Activated naive CD4-positive, alpha-beta T cell treated with anti-CD3 and anti-CD28 coated beads, Interleukin-2, amount 50 U/mL, for 72 hours (primary cell): Measurements from ENCODE around the gene ARX. TPM values are rescaled to one million over a fixed set of nuclear protein-coding genes. Genes with fewer than 3 reads are reported as not detected.
A peak's percentile ranks its signal among the peaks of the same experiment; 100 is the strongest.

Source experiments
- ATAC-seq, 2 donors: fragments of 150-1000 bp; cut with Tn5 transposase; 2 replicates each; pipeline ENCODE4 v1.10.0; 2021; ENCODE audit warnings: mild to moderate bottlenecking in 2 of 2, moderate library complexity in 2 of 2
- DNase-seq, 2 donors: peaks; one replicate each; pipeline ENCODE4 v3.0.0; 2021 to 2022; ENCODE audit warnings: low spot score in 2 of 2
- H3K27ac Mint-ChIP-seq, 2 donors: one replicate each; pipeline ENCODE4 v1.8.0; 2022; ENCODE audit warnings: mild to moderate bottlenecking in 2 of 2, mixed read lengths in 2 of 2
- H3K36me3 Mint-ChIP-seq, 2 donors: one replicate each; pipeline ENCODE4 v1.8.0; 2022; ENCODE audit warnings: mixed read lengths in 2 of 2
- H3K9me3 Mint-ChIP-seq, 2 donors: one replicate each; pipeline ENCODE4 v1.8.0; 2022; ENCODE audit warnings: mixed read lengths in 2 of 2
- total RNA-seq, 2 donors: library from RNA; stranded (reverse); gene quantifications; one replicate each; pipeline ENCODE4 v1.2.3, GENCODE V29; 2022

The ARX gene
- total RNA-seq, 2 donors from 2014 or later: not detected

DNA sequence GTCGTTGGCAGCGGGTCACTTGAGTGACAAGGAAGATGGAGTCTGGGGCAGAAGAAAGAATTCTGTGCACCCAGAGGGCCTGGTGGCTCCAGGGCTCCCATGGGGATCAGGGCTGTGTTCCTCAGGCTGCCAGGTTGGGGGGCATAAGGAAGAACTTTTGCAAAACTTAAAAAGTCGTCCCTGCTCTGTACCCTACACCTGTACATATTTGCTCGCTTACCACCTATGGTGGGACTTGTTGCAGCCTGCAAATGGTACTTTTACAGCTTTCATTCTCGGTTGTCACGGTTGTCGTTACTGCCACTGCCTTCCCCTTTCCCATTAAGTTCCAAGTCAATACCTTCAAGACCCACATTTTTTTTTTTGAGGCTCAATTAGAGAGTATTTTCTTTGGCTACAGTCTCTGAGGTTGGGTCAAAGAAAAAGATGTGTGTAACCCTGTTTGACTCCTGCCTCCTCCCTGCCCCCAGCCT is 9.1 kb downstream of the ARX start:
- Mint-ChIP-seq H3K36me3 (no peaks in the 10 kb centered on the region), H3K27ac (peak overlapping the region in 1 of 2 donors; percentile 74), H3K9me3 (no peaks in the 10 kb centered on the region)
- DNase-seq (no peak), ATAC-seq (no peak)

DNA sequence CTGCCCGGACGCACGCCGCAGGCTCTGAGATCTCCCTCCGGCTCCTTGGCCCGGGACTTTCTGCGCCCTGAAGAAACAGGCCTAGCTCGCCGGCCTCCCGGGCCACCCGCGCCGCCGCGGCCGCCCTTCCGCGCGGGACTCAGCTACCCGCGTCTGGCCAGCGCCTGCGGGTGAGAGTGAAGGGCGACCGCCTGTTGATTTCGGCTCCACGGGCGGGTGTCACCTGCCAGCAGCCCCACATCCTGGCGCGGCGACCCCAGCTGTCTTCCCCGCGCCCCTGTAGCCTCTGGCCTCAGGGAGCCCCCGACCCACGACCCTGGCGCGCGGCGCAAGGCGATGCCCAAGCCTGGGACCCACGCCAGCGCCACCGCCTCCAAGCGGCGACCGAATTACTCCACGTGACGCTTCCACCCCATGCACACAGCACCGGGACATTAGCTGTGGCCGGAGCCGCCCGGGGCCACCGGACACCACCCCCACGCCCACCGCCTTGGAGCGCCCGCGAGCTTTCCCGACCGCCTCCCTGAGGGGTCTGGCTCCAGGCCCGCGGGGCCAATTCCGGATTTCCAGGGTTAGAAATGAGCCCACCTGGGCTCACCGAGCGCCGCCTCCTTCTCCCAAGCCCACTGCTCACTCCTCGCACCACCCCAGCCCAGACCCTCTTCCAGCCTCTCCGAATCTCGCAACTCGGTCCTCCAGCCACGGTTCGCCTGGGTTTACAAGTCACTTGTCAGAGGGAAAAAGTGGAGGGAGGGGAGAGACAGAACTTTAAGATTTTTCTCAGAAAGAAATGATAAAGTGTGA is 10.2 kb downstream of the ARX start:
- DNase-seq (no peak), ATAC-seq (no peak)
- Mint-ChIP-seq H3K9me3 (no peaks in the 10 kb centered on the region), H3K27ac (peak overlapping the region in 1 of 2 donors; percentile 74), H3K36me3 (no peaks in the 10 kb centered on the region)

DNA sequence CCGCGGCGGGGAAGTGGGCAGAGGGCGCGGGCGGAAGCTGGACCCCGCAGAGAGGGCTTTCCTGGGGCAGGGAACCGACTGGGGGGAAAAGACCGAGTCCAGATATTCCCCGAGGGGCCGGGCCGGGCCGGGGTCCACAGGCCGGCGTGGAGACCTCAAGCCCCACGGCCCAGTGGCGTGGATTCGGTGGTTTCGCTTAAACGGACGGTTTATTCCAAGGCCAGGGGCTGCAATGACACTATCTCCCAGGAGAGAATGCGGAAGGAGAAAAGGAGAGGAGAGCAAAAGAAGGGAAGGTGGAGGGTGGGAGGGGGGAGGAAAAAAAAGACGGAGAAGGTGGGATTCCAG is 10.8 kb downstream of the ARX start:
- no peaks in the 10 kb centered on the region for H3K9me3 Mint-ChIP-seq
- DNase-seq (no peak), ATAC-seq (no peak)
- H3K36me3 Mint-ChIP-seq: no peaks in the 10 kb centered on the region
- no peak overlapping the region for H3K27ac Mint-ChIP-seq

DNA sequence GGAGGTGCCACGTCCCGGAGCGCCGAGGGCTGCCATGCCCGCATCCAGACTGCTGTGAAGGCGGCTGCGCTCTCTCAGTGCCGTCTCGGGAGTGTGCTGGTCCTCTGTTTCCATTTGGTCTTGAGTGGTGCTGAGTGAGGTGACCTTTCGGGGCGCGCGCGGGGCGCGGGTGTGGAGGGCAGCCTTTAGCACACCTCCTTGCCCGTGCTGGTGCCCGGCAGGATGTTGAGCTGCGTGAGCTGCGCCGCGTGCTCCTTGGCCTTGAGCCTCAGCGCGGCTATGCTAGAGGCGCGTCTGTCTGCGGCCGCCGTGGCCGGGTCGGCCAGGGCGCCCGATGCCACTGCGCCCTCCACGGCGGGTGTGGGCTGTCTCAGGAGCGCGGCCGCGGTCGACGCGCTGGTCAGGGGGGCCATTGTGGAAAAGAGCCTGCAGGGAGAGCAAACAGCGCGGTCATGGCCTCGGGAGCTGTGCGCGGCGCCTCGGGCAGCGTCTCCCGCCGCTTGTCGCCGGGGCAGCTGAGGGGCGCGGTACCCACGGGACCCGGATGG is 11.2 kb downstream of the ARX start:
- Mint-ChIP-seq H3K36me3 (no peaks in the 10 kb centered on the region), H3K9me3 (no peaks in the 10 kb centered on the region)

DNA sequence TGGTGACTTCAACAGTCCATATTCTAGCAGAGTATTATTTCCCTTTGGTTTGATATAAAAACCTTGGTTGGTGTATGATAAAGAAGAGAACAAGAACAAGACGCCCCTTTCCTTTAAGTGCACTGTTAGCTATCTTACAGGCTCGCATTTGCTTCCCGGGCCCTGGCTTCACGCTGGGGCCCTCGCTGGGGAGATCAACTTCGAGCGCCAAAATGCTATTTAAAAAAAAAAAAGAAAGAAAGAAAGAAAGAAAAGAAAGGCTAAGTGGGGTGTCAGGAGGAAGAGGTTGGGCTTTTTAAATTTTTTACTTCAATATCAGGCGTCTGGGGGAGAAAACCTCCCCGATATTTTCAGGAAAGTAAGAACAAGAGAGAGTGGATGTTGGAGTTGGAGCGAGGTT is 11.7 kb downstream of the ARX start:
- H3K9me3 Mint-ChIP-seq: no peaks in the 10 kb centered on the region

More for the DNA sequence above, 11.2 kb downstream of the ARX start:
- no peak overlapping the region for H3K27ac Mint-ChIP-seq
- DNase-seq (no peak), ATAC-seq (peak in 1 of 2 donors; percentile 49)

GRCh38 chrX:25003066-25003849 is 12.5 kb downstream of the ARX start:
- Mint-ChIP-seq H3K36me3 (no peaks in the 10 kb centered on the region), H3K27ac (no peak overlapping the region), H3K9me3 (no peaks in the 10 kb centered on the region)
- ATAC-seq (no peak), DNase-seq (no peak)

More for the DNA sequence above, 11.7 kb downstream of the ARX start:
- ATAC-seq (no peak), DNase-seq (no peak)
- H3K27ac Mint-ChIP-seq: peak overlapping the region in 1 of 2 donors; percentile 72
- no peaks in the 10 kb centered on the region for H3K36me3 Mint-ChIP-seq

DNA sequence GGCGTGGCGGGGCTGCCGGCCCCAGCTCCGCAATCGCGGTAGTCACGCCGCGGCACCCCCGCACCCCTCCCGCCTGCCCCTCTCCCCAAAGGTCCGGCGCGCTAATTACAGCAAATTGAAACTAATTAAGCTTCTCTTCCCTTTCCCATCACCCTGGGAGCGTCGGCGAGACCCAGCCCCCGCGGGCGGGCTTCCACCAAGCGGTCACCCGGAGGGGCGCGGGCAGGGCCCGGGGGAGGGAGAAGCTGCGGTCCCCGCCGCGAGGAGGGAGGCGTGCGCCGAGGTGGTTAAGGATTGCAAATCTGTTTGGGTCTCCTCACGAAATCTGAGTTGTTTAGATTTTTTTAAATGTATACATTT is 13.1 kb downstream of the ARX start:
- DNase-seq (no peak), ATAC-seq (no peak)
- no peaks in the 10 kb centered on the region for H3K36me3 Mint-ChIP-seq
- no peaks in the 10 kb centered on the region for H3K9me3 Mint-ChIP-seq
- H3K27ac Mint-ChIP-seq: no peak overlapping the region

- Mint-ChIP-seq H3K27ac (no peak overlapping the region), H3K9me3 (no peaks in the 10 kb centered on the region), H3K36me3 (no peaks in the 10 kb centered on the region)
- DNase-seq: no peak
- no peak for ATAC-seq
Observed at GRCh38 chrX:25001808-25002660, 13.7 kb downstream of the ARX start.

GRCh38 chrX:24999511-24999910 is 16.3 kb downstream of the ARX start:
- ATAC-seq: no peak

DNA sequence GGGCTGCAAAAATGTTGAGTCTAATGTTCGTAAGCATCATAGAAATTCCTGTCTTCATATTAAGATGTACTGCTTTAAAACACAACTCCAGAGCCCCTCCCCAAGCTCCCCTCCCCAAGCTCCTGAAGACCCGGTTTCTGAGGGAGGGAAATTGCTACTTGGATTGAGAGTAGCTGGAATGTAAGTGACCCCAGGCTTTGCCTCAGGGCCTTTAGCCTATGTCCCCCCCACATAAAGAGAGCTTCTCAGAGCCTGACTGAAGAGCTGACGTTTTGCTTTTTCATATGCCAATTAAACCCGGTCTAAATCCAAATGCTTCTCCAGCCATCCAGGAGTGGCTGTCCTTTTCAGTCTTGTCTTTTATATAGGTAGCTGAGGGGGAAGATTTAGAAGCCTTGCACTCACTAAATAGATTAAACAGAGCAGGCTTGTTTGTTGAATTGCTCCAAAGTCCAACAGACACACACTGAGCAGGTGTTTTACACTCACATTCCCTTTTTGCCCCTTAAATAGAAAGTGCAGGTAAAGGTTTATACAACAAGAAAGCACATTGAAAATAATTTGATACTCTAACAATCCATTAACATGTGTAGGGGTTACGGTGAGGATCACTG is 19.6 kb downstream of the ARX start:
- Mint-ChIP-seq H3K9me3 (no peaks in the 10 kb centered on the region), H3K36me3 (no peaks in the 10 kb centered on the region), H3K27ac (no peak overlapping the region)
- ATAC-seq (no peak), DNase-seq (no peak)

More at GRCh38 chrX:24999511-24999910, 16.3 kb downstream of the ARX start:
- no peaks in the 10 kb centered on the region for H3K36me3 Mint-ChIP-seq
- DNase-seq: no peak
- no peak overlapping the region for H3K27ac Mint-ChIP-seq
- H3K9me3 Mint-ChIP-seq: no peaks in the 10 kb centered on the region

- Mint-ChIP-seq H3K27ac (no peak overlapping the region), H3K36me3 (no peaks in the 10 kb centered on the region), H3K9me3 (no peaks in the 10 kb centered on the region)
- ATAC-seq (no peak), DNase-seq (no peak)
Observed at GRCh38 chrX:24993879-24994278, 21.9 kb downstream of the ARX start.

DNA sequence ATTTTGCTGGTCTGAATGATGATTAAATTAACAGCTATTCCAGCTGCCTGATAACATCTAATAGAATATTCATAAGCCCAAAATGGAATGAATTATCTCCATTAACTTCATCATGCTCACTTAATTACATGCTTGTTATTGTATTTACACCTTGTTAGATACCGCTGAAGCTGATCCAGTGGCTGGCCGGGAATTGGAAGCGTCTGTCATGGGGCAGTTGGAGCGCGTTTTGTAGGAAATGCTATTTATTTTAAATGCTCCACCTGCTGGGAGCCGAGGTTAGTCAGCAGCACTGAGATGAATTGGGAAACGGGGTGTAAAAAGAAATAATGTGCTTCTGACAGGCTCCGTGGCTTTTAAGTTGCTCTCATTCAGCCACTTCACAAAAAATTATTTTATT is 25.2 kb downstream of the ARX start:
- Mint-ChIP-seq H3K9me3 (no peaks in the 10 kb centered on the region), H3K27ac (no peak overlapping the region), H3K36me3 (no peaks in the 10 kb centered on the region)
- no peak for DNase-seq
- ATAC-seq: no peak

GRCh38 chrX:24988314-24988713 is 27.5 kb downstream of the ARX start:
- no peak for DNase-seq
- ATAC-seq: no peak
- Mint-ChIP-seq H3K9me3 (no peaks in the 10 kb centered on the region), H3K36me3 (no peaks in the 10 kb centered on the region), H3K27ac (no peak overlapping the region)

- H3K36me3 Mint-ChIP-seq: no peaks in the 10 kb centered on the region
- ATAC-seq (no peak), DNase-seq (no peak)
- no peak overlapping the region for H3K27ac Mint-ChIP-seq
- H3K9me3 Mint-ChIP-seq: no peaks in the 10 kb centered on the region
Observed at GRCh38 chrX:24987731-24988130, 28.0 kb downstream of the ARX start.

- DNase-seq: no peak
- ATAC-seq: no peak
- no peak overlapping the region for H3K27ac Mint-ChIP-seq
- no peaks in the 10 kb centered on the region for H3K9me3 Mint-ChIP-seq
- no peaks in the 10 kb centered on the region for H3K36me3 Mint-ChIP-seq
Observed at GRCh38 chrX:24985120-24985519, 30.6 kb downstream of the ARX start.

- H3K9me3 Mint-ChIP-seq: no peaks in the 10 kb centered on the region
- DNase-seq (no peak), ATAC-seq (no peak)
- no peaks in the 10 kb centered on the region for H3K36me3 Mint-ChIP-seq
- no peak overlapping the region for H3K27ac Mint-ChIP-seq
Observed at GRCh38 chrX:24983931-24984330, 31.8 kb downstream of the ARX start.
